Activated CD8-positive, alpha-beta memory T cell treated with anti-CD3 and anti-CD28 coated beads for 36 hours (primary cell): ENCODE results near the gene SLC4A2. TPM values are rescaled to one million over a fixed set of nuclear protein-coding genes. Genes with fewer than 3 reads are reported as not detected.

ENCODE experiments used
- CTCF ChIA-PET: fragments of 350-600 bp; sonication (Branson Sonifier 250); formaldehyde crosslinking; loops from one replicate; lab custom pipeline; 2021; ENCODE audit warnings: antibody characterized with exemption; lab: Charles Lee
- POLR2A ChIA-PET: fragments of 350-600 bp; sonication (Branson Sonifier 250); formaldehyde crosslinking; loops from one replicate; lab custom pipeline; 2021; ENCODE audit warnings: antibody characterized with exemption; lab: Charles Lee
- total RNA-seq, 2 experiments: library from RNA; stranded (reverse); gene quantifications; one replicate each; pipeline ENCODE4 v1.2.3, GENCODE V29; 2021

The SLC4A2 gene
- total RNA-seq, 2 experiments from 2014 or later, result 118 to 120 TPM

- POLR2A ChIA-PET, result no interaction called here
- CTCF ChIA-PET, result interaction anchor here (1.5 to 2.2 kb wide), 6 partner anchors 10 to 49 kb away, joined by 5 to 20 read pairs (median 10); no protein-coding TSS in a partner anchor
Measured at GRCh38 chr7:151122796-151123157, 63.4 kb downstream of the SLC4A2 start.

DNA sequence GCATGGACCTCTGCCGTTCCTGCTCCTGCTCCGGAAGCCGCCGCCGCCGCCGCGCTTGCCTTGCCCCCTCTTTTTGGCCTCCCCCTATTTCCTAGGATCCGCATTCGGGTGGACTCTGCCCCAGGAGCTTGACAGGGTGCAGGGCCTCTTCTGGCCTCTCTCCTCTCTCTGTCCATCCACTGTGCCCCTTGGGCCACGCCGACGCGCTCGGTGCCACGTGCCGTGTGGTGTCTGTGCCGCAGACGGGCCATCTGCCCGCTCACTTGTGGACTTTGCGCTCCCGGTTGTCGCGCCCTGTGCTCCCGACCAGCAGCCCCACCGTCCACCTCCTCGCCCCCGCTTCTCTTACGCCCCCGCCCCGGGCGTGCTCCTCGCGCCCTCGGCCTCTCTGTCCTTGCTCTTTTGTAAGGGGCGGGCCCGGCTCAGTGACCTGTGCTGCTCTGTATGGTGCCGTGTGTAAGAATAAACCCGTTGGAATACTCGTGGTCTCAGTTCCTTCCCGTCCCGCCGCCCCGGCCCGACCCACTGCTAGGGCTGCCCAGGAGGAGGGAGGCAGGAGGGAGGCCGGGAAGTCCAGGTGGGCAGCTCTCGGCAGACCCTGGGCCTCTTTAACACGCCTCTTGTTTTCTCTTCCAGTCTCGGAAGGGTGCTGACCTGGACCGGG lies 63.9 kb downstream of the SLC4A2 start:
- ChIA-PET POLR2A (no interaction called here), CTCF (interaction anchor here (0.6 to 2.2 kb wide), 31 partner anchors 8 to 188 kb away, joined by 3 to 20 read pairs (median 4); partner anchors contain the start of genes ABCF2, CHPF2, GBX1 and NOS3)

DNA sequence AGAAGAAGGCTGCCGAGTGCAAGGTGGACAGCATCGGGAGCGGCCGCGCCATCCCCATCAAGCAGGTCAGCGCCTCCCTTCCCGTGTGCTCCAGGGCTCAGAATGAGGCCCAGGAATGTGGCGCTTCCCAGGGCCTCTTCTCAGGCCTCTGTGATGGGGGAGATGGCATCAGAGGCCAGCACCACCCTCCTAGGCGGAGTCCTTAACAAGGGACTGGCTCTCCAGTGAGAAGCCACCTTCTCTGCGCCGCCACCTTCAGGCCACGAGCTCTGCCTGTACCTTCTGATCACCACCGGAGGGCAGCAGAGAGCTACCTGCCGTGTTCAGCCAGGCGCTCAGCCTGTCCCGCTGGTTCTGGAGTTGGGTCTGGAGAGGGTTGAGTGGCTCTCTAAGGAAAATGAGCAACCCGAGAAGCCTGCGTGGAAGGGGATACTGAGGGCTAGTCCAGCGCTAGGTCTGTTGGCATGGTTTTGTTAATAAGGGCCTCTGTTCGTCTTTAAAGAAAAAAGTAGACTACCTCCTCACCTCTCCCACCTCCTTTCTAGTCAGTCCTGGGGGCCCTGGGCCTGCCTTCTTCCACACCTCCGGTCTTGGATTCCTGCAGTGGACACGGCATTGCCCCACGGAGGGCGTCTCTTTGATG lies 64.6 kb downstream of the SLC4A2 start:
- POLR2A ChIA-PET, result no interaction called here
- CTCF ChIA-PET, result interaction anchor here (0.6 to 2.2 kb wide), 36 partner anchors 8 to 265 kb away, joined by 3 to 20 read pairs (median 4); partner anchors contain the start of genes ABCF2, CHPF2, GBX1 and NOS3

GRCh38 chr7:151124481-151124880 lies 65.1 kb downstream of the SLC4A2 start:
- POLR2A ChIA-PET, result no interaction called here
- CTCF ChIA-PET, result interaction anchor here (0.6 to 2.2 kb wide), 32 partner anchors 8 to 265 kb away, joined by 3 to 20 read pairs (median 4); partner anchors contain the start of genes ABCF2, CHPF2, GBX1 and NOS3

DNA sequence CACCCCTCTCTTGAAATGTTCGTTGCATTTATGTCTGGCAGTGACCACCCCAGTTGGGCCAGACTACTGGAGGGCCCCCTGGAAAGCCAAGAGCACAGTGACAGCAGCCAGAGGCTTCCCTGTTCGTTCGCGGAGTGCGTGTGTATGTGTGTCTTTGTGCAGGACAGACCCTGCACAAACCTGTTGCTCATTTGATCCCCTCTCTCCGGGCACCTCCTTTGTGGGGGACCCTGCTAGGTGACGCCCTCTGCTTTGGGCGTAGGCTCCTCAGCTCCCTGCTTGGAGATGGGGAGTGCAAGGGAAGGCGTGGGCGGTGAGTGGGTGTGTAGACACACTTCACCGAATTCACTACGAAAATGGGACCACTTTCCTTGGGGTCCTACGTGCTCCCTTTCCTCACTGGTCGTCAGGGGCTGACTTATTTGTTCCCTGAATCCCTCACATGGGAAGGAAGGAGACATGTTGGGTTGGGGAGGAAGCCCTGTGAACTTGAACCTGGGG lies 65.6 kb downstream of the SLC4A2 start:
- ChIA-PET CTCF (interaction anchor here (1.0 to 2.2 kb wide), 17 partner anchors 8 to 179 kb away, joined by 3 to 14 read pairs (median 5); partner anchors contain the start of gene GBX1), POLR2A (no interaction called here)

DNA sequence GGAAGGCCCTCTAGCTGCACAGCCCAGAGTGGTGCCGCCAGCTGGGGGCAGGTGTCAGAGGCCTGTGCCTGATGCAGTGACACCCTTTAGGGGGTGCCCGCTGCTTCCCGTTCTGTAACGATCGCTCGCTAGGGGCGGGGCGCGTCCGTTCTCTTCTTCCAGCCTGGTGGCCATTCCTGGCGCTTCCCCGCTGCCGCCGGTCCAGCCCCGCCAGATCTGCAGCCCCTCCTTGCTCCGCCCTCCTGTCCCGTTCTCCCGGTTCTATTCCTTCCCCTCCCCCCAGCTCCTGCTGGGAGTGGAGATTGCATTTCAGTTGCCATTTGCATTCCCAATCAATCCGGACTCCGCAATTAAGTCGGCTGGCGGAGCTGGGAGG lies 66.1 kb downstream of the SLC4A2 start:
- CTCF ChIA-PET, result interaction anchor here (0.8 to 1.8 kb wide), 2 partner anchors 42 to 186 kb away, joined by 3 to 4 read pairs; partner anchors contain the start of gene GBX1

DNA sequence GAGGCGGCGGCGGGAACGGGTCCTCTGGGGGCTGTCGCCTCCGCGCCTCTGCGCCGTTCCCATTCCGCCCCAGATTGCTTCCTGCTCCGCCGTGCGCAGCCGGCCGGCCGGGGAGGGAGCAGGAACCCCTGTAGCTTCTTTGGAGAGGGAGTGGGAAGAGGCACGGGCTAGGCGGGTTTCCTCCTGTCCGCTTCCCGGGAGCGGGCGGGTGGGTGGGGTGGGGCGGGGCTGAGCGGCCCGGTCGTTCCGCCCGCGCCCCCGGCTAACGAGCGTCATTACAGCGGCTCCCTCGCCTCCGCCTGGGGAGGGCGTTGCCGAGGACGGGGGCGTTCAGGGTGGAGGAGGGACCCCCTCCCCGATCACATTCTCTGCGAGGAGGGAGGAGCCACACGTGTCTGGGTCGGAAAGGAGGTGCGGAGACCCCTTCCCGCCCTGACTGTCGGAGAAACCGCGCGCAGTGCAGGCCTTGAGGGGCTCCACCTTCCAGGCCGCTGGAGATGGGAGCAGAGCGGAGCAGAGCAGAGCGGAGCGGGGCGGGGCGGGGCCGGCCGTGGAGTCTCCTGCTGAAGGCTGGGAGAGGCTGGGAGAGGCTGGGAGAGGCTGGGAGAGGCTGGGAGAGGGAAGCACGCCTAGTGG lies 66.6 kb downstream of the SLC4A2 start:
- POLR2A ChIA-PET, result no interaction called here

More for the DNA sequence above, 66.1 kb downstream of the SLC4A2 start:
- POLR2A ChIA-PET, result no interaction called here

More for the DNA sequence above, 66.6 kb downstream of the SLC4A2 start:
- CTCF ChIA-PET, result interaction anchor here (0.8 to 1.8 kb wide), 3 partner anchors 42 to 185 kb away, joined by 3 to 4 read pairs (median 3); partner anchors contain the start of gene GBX1

Other genes with a start within 250 kb of the SLC4A2 start
- not detected for gene AOC1, start 207.1 kb upstream of the SLC4A2 start, total RNA-seq
- under 1 TPM; 0.11 to 0.13 TPM for gene KCNH2, start 81.3 kb upstream of the SLC4A2 start, total RNA-seq
- 1 to 10 TPM; 9.1 to 9.7 TPM for gene NOS3, start 68.6 kb upstream of the SLC4A2 start, total RNA-seq
- 1 to 10 TPM; 6.3 to 7.7 TPM for gene ATG9B, start 35.1 kb upstream of the SLC4A2 start, total RNA-seq
- gene ABCB8, start 31.1 kb upstream of the SLC4A2 start, total RNA-seq, result 10 to 100 TPM; 55.8 to 56.4 TPM
- gene ASIC3, start 11.1 kb upstream of the SLC4A2 start, total RNA-seq, result 1 to 10 TPM; 2.9 to 3.6 TPM
- gene CDK5, start 1.7 kb upstream of the SLC4A2 start, total RNA-seq, result 10 to 100 TPM; 19.0 to 21.2 TPM
- 10 to 100 TPM; 78.3 to 84.4 TPM for gene FASTK, start 21.2 kb downstream of the SLC4A2 start, total RNA-seq
- 10 to 100 TPM; 77.4 to 79.7 TPM for gene TMUB1, start 23.9 kb downstream of the SLC4A2 start, total RNA-seq
- 10 to 100 TPM; 41.2 to 48.5 TPM for gene AGAP3, start 26.9 kb downstream of the SLC4A2 start, total RNA-seq
- gene GBX1, start 108.1 kb downstream of the SLC4A2 start, total RNA-seq, result not detected
- gene ASB10, start 127.7 kb downstream of the SLC4A2 start, total RNA-seq, result not detected
- gene H2BK1, start 150.9 kb downstream of the SLC4A2 start, total RNA-seq, result not detected
- gene ABCF2, start 167.6 kb downstream of the SLC4A2 start, total RNA-seq, result 10 to 100 TPM; 86.5 to 96.8 TPM
- 10 to 100 TPM; 34.4 to 35.0 TPM for gene CHPF2, start 172.9 kb downstream of the SLC4A2 start, total RNA-seq
- gene SMARCD3, start 189.1 kb downstream of the SLC4A2 start, total RNA-seq, result 1 to 10 TPM; 1.3 to 2.9 TPM